HEK293 (cell line): ENCODE measurements around the gene LDB2.

Experiments
- CTCF ChIA-PET: fragments of 350-600 bp; formaldehyde crosslinking; extraction: SDS; loops from one replicate; lab custom pipeline; 2021; ENCODE audit warnings: antibody characterized with exemption; lab: Yijun Ruan, JAX
- POLR2A ChIA-PET: fragments of 300-600 bp; formaldehyde crosslinking; extraction: SDS; loops from one replicate; lab custom pipeline; 2020; ENCODE audit warnings: antibody characterized with exemption, inconsistent platforms; lab: Yijun Ruan, JAX
- H3K27ac ChIP-seq: fragments of 200-500 bp; sonication (Bioruptor generic); 2 replicates; pipeline ENCODE4 v1.5.1; 2014; ENCODE audit warnings: low read depth, low read length, control low read depth, inconsistent platforms; ENCODE audit errors: extremely low read depth
- H3K36me3 ChIP-seq, 2 experiments: fragments of 200-500 bp in 1 of 2; sonication (Bioruptor generic) in 1 of 2; 1 replicate in 1 of 2; 2 replicates in 1 of 2; pipeline ENCODE4 v1.5.1; 2014 to 2017; ENCODE audit warnings: inconsistent platforms in 2 of 2, low read length in 2 of 2; ENCODE audit not compliant: control insufficient read depth in 2 of 2, insufficient read depth in 1 of 2
- H3K4me1 ChIP-seq: fragments of 200-500 bp; sonication (Bioruptor generic); 2 replicates; pipeline ENCODE4 v1.5.1; 2014; ENCODE audit warnings: mild to moderate bottlenecking, low read length, inconsistent platforms; ENCODE audit not compliant: control insufficient read depth, insufficient read depth
- H3K4me3 ChIP-seq: 2 replicates; pipeline ENCODE4 v1.5.1; 2011; ENCODE audit warnings: low read depth, mild to moderate bottlenecking, control low read depth, low read length, moderate library complexity
- H3K9me3 ChIP-seq: fragments of 200-500 bp; sonication (Bioruptor generic); 2 replicates; pipeline ENCODE4 v1.5.1; 2014; ENCODE audit warnings: low read depth, low read length, inconsistent platforms; ENCODE audit not compliant: control insufficient read depth, insufficient read depth
- GLIS2 ChIP-seq: fragments of 450-650 bp; formaldehyde crosslinking; IDR thresholded peaks from 2 replicates; pipeline ENCODE4 v1.5.1; 2016; ENCODE audit warnings: missing biosample characterization, missing genetic modification characterization
- TCF7L2 ChIP-seq: IDR thresholded peaks from 2 replicates; pipeline ENCODE4 v1.6.1; 2011; ENCODE audit warnings: low read depth, mild to moderate bottlenecking, inconsistent platforms, low read length, moderate library complexity, borderline replicate concordance
- ZNF10 ChIP-seq: fragments of 450-650 bp; formaldehyde crosslinking; IDR thresholded peaks from 2 replicates; pipeline ENCODE4 v1.5.1; 2017; ENCODE audit warnings: missing biosample characterization, missing genetic modification characterization
- ZNF132 ChIP-seq: fragments of 450-650 bp; formaldehyde crosslinking; IDR thresholded peaks from 2 replicates; pipeline ENCODE4 v1.5.1; 2017; ENCODE audit warnings: missing biosample characterization, missing genetic modification characterization, borderline replicate concordance
- ZNF169 ChIP-seq: fragments of 450-650 bp; formaldehyde crosslinking; IDR thresholded peaks from 2 replicates; pipeline ENCODE4 v1.5.1; 2016; ENCODE audit warnings: missing biosample characterization, missing genetic modification characterization
- ZNF2 ChIP-seq: fragments of 450-650 bp; formaldehyde crosslinking; IDR thresholded peaks from 2 replicates; pipeline ENCODE4 v1.5.1; 2016; ENCODE audit warnings: missing biosample characterization, missing genetic modification characterization
- ZNF350 ChIP-seq: fragments of 450-650 bp; formaldehyde crosslinking; IDR thresholded peaks from 2 replicates; pipeline ENCODE4 v1.5.0; 2017; ENCODE audit warnings: missing biosample characterization, mild to moderate bottlenecking, missing genetic modification characterization
- ZNF423 ChIP-seq: fragments of 450-650 bp; formaldehyde crosslinking; IDR thresholded peaks from 2 replicates; pipeline ENCODE4 v1.5.1; 2016; ENCODE audit warnings: missing biosample characterization, missing genetic modification characterization
- ZNF433 ChIP-seq: fragments of 450-650 bp; formaldehyde crosslinking; IDR thresholded peaks from 2 replicates; pipeline ENCODE4 v1.5.1; 2016; ENCODE audit warnings: missing biosample characterization, missing genetic modification characterization, low read depth
- ZNF548 ChIP-seq: fragments of 450-650 bp; formaldehyde crosslinking; IDR thresholded peaks from 2 replicates; pipeline ENCODE4 v1.5.1; 2016; ENCODE audit warnings: missing biosample characterization, missing genetic modification characterization
- ZNF670 ChIP-seq: fragments of 450-650 bp; formaldehyde crosslinking; IDR thresholded peaks from 2 replicates; pipeline ENCODE4 v1.5.1; 2016; ENCODE audit warnings: missing biosample characterization, missing genetic modification characterization, low read depth
- ZNF785 ChIP-seq: fragments of 450-650 bp; formaldehyde crosslinking; IDR thresholded peaks from 2 replicates; pipeline ENCODE4 v1.5.1; 2016; ENCODE audit warnings: missing biosample characterization, missing genetic modification characterization
- ZSCAN23 ChIP-seq: fragments of 450-650 bp; formaldehyde crosslinking; IDR thresholded peaks from 2 replicates; pipeline ENCODE4 v1.5.1; 2016; ENCODE audit warnings: missing biosample characterization, missing genetic modification characterization
- TF ChIP-seq, protein P1 (sequence below): fragments of 450-650 bp; formaldehyde crosslinking; IDR thresholded peaks from 2 replicates; pipeline ENCODE4 v1.5.1; 2016; ENCODE audit warnings: missing biosample characterization, missing genetic modification characterization, borderline replicate concordance
- TF ChIP-seq, protein P2 (sequence below): fragments of 450-650 bp; formaldehyde crosslinking; IDR thresholded peaks from 2 replicates; pipeline ENCODE4 v1.5.1; 2016; ENCODE audit warnings: missing biosample characterization, missing genetic modification characterization
- TF ChIP-seq, protein P3 (sequence below): fragments of 450-650 bp; formaldehyde crosslinking; IDR thresholded peaks from 2 replicates; pipeline ENCODE4 v1.5.1; 2016; ENCODE audit warnings: missing biosample characterization, missing genetic modification characterization
- TF ChIP-seq, protein P4 (sequence below): fragments of 450-650 bp; formaldehyde crosslinking; IDR thresholded peaks from 2 replicates; pipeline ENCODE4 v1.5.1; 2016; ENCODE audit warnings: missing biosample characterization, missing genetic modification characterization
- TF ChIP-seq, protein P5 (sequence below): fragments of 450-650 bp; formaldehyde crosslinking; conservative IDR thresholded peaks from 2 replicates; pipeline ENCODE4 v1.5.1; 2016; ENCODE audit warnings: low read depth, missing biosample characterization, missing genetic modification characterization

The LDB2 gene

DNA sequence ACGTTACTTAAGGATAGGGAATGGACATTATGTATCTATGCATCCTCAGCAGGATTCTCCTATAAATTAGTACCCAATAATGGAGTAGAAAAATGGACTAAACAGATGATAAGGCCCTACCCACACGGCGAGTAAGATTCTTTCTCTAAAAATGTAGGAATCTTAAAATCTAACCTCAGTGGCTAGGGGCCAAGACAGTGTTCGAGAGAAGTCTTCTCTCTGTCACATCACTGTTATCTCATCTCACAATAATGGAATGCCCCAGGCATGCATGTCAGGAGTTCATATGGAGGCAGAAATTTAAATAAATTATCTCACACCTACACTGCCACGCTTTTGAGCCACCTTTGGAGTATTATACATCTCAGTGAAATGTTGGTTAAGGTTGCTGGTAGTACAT lies 132.9 kb downstream of the LDB2 start:
- no peak overlapping the region for H3K27ac ChIP-seq
- POLR2A ChIA-PET = no interaction called here
- no peaks in the 10 kb centered on the region for H3K9me3 ChIP-seq
- TF ChIP-seq ZNF132 (tag by site-specific recombination) (no peak), ZSCAN23 (tag by site-specific recombination) (no peak), ZNF548 (tag by site-specific recombination) (no peak), ZNF10 (tag by site-specific recombination) (no peak), GLIS2 (tag by site-specific recombination) (no peak), ZNF2 (tag by site-specific recombination) (no peak), ZNF670 (tag by site-specific recombination) (no peak), ZNF433 (no peak), ZNF169 (no peak), ZNF785 (tag by site-specific recombination) (no peak), TCF7L2 (no peak), ZNF423 (tag by site-specific recombination) (no peak), ZNF350 (tag by site-specific recombination) (no peak)
- TF ChIP-seq, protein P1, sequence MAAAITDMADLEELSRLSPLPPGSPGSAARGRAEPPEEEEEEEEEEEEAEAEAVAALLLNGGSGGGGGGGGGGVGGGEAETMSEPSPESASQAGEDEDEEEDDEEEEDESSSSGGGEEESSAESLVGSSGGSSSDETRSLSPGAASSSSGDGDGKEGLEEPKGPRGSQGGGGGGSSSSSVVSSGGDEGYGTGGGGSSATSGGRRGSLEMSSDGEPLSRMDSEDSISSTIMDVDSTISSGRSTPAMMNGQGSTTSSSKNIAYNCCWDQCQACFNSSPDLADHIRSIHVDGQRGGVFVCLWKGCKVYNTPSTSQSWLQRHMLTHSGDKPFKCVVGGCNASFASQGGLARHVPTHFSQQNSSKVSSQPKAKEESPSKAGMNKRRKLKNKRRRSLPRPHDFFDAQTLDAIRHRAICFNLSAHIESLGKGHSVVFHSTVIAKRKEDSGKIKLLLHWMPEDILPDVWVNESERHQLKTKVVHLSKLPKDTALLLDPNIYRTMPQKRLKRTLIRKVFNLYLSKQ (tag by site-specific recombination) = no peak
- TF ChIP-seq, protein P2, sequence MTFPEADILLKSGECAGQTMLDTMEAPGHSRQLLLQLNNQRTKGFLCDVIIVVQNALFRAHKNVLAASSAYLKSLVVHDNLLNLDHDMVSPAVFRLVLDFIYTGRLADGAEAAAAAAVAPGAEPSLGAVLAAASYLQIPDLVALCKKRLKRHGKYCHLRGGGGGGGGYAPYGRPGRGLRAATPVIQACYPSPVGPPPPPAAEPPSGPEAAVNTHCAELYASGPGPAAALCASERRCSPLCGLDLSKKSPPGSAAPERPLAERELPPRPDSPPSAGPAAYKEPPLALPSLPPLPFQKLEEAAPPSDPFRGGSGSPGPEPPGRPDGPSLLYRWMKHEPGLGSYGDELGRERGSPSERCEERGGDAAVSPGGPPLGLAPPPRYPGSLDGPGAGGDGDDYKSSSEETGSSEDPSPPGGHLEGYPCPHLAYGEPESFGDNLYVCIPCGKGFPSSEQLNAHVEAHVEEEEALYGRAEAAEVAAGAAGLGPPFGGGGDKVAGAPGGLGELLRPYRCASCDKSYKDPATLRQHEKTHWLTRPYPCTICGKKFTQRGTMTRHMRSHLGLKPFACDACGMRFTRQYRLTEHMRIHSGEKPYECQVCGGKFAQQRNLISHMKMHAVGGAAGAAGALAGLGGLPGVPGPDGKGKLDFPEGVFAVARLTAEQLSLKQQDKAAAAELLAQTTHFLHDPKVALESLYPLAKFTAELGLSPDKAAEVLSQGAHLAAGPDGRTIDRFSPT = no peak
- TF ChIP-seq, protein P3, sequence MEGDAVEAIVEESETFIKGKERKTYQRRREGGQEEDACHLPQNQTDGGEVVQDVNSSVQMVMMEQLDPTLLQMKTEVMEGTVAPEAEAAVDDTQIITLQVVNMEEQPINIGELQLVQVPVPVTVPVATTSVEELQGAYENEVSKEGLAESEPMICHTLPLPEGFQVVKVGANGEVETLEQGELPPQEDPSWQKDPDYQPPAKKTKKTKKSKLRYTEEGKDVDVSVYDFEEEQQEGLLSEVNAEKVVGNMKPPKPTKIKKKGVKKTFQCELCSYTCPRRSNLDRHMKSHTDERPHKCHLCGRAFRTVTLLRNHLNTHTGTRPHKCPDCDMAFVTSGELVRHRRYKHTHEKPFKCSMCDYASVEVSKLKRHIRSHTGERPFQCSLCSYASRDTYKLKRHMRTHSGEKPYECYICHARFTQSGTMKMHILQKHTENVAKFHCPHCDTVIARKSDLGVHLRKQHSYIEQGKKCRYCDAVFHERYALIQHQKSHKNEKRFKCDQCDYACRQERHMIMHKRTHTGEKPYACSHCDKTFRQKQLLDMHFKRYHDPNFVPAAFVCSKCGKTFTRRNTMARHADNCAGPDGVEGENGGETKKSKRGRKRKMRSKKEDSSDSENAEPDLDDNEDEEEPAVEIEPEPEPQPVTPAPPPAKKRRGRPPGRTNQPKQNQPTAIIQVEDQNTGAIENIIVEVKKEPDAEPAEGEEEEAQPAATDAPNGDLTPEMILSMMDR (tag by site-specific recombination) = no peak
- TF ChIP-seq, protein P4, sequence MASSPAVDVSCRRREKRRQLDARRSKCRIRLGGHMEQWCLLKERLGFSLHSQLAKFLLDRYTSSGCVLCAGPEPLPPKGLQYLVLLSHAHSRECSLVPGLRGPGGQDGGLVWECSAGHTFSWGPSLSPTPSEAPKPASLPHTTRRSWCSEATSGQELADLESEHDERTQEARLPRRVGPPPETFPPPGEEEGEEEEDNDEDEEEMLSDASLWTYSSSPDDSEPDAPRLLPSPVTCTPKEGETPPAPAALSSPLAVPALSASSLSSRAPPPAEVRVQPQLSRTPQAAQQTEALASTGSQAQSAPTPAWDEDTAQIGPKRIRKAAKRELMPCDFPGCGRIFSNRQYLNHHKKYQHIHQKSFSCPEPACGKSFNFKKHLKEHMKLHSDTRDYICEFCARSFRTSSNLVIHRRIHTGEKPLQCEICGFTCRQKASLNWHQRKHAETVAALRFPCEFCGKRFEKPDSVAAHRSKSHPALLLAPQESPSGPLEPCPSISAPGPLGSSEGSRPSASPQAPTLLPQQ (tag by site-specific recombination) = no peak
- TF ChIP-seq, protein P5, sequence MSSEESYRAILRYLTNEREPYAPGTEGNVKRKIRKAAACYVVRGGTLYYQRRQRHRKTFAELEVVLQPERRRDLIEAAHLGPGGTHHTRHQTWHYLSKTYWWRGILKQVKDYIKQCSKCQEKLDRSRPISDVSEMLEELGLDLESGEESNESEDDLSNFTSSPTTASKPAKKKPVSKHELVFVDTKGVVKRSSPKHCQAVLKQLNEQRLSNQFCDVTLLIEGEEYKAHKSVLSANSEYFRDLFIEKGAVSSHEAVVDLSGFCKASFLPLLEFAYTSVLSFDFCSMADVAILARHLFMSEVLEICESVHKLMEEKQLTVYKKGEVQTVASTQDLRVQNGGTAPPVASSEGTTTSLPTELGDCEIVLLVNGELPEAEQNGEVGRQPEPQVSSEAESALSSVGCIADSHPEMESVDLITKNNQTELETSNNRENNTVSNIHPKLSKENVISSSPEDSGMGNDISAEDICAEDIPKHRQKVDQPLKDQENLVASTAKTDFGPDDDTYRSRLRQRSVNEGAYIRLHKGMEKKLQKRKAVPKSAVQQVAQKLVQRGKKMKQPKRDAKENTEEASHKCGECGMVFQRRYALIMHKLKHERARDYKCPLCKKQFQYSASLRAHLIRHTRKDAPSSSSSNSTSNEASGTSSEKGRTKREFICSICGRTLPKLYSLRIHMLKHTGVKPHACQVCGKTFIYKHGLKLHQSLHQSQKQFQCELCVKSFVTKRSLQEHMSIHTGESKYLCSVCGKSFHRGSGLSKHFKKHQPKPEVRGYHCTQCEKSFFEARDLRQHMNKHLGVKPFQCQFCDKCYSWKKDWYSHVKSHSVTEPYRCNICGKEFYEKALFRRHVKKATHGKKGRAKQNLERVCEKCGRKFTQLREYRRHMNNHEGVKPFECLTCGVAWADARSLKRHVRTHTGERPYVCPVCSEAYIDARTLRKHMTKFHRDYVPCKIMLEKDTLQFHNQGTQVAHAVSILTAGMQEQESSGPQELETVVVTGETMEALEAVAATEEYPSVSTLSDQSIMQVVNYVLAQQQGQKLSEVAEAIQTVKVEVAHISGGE = no peak
- TF ChIP-seq, all 188 proteins: peak for 0
- CTCF ChIA-PET = no interaction called here
- no peaks in the 10 kb centered on the region for H3K36me3 ChIP-seq
- H3K4me1 ChIP-seq = no peaks in the 10 kb centered on the region
- no peak overlapping the region for H3K4me3 ChIP-seq
